Stimulated activated effector memory CD8-positive, alpha-beta T cell treated with anti-CD3 and anti-CD28 coated beads, Interleukin-12 subunit alpha, Interleukin-12 subunit beta, amount 100 ng/mL, for 72 hours (primary cell): ENCODE results near the gene SERPINH1.

Source experiments
- ATAC-seq: fragments of 150-1000 bp; cut with Tn5 transposase; 2 replicates; pipeline ENCODE4 v1.10.0; 2021
- DNase-seq, 2 donors: peaks; one replicate each; pipeline ENCODE4 v3.0.0; 2021 to 2022; ENCODE audit warnings: low spot score in 2 of 2
- H3K27ac Mint-ChIP-seq: one replicate; pipeline ENCODE4 v1.8.0; 2022; ENCODE audit warnings: mild to moderate bottlenecking, mixed read lengths
- H3K36me3 Mint-ChIP-seq: one replicate; pipeline ENCODE4 v1.8.0; 2022; ENCODE audit warnings: mild to moderate bottlenecking, mixed read lengths
- H3K4me1 Mint-ChIP-seq: one replicate; pipeline ENCODE4 v1.8.0; 2022; ENCODE audit warnings: mixed read lengths
- H3K4me3 Mint-ChIP-seq: one replicate; pipeline ENCODE4 v1.8.0; 2022; ENCODE audit warnings: mild to moderate bottlenecking, mixed read lengths
- H3K9me3 Mint-ChIP-seq: one replicate; pipeline ENCODE4 v1.8.0; 2022; ENCODE audit warnings: mixed read lengths

The SERPINH1 gene

DNA sequence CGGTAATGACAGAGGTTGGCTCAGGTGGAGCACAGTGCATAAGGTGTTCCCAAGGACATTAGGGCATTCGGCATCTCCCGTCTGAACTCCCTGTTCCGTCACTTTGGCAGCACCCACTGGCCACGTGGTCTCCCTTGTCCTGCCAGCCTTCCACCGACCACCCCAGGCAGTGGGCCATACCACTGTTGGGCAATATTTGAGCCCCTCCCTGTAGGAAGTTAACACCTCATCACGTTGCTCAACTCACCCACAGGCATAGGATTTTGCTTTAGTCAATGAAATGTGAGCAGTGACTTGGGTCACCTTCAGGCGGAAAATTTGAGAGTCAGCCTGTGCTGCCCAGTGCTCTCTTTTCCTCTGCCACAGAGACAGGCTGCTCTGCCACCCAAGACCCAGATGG, 44.0 kb downstream of the SERPINH1 start:
- Mint-ChIP-seq H3K27ac (no peak overlapping the region), H3K4me1 (no peaks in the 10 kb centered on the region), H3K4me3 (no peak overlapping the region), H3K9me3 (no peaks in the 10 kb centered on the region), H3K36me3 (no peaks in the 10 kb centered on the region)
- ATAC-seq: no peak
- DNase-seq: no peak

GRCh38 chr11:75611823-75612222, 49.8 kb downstream of the SERPINH1 start:
- H3K27ac Mint-ChIP-seq: no peak overlapping the region
- no peak for DNase-seq
- no peaks in the 10 kb centered on the region for H3K4me1 Mint-ChIP-seq
- peak; percentile 24 for ATAC-seq
- H3K4me3 Mint-ChIP-seq: no peak overlapping the region
- H3K36me3 Mint-ChIP-seq: no peaks in the 10 kb centered on the region
- no peaks in the 10 kb centered on the region for H3K9me3 Mint-ChIP-seq

DNA sequence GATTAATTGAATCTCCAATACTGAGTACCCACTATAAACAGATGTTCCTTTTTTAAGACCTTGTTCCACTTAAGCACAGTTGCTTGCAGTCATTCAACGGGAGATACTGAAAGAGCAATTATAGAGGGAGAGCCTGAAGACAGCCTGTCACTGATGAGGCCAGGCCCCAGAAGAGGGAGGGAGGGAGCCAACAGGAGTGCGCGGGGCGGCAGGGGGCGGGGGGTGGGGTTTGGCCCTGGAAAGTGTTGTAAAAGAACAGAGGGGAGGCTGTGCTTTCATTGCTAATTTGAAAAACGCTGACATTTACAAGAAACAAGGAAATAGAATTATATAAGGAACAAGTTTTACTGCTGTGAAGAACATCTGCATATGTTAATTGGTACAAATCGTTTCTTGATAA, 53.7 kb downstream of the SERPINH1 start:
- Mint-ChIP-seq H3K4me1 (no peaks in the 10 kb centered on the region), H3K9me3 (no peaks in the 10 kb centered on the region), H3K27ac (no peak overlapping the region), H3K36me3 (no peaks in the 10 kb centered on the region), H3K4me3 (no peak overlapping the region)
- ATAC-seq: no peak
- DNase-seq: no peak

GRCh38 chr11:75616281-75616680, 54.2 kb downstream of the SERPINH1 start:
- no peak overlapping the region for H3K27ac Mint-ChIP-seq
- no peaks in the 10 kb centered on the region for H3K36me3 Mint-ChIP-seq
- ATAC-seq: no peak
- H3K4me3 Mint-ChIP-seq: no peak overlapping the region
- no peak for DNase-seq
- no peaks in the 10 kb centered on the region for H3K4me1 Mint-ChIP-seq
- H3K9me3 Mint-ChIP-seq: no peaks in the 10 kb centered on the region
